Left hindlimb (tissue), 1 donor: Measurements from ENCODE around the gene ZNF768.

Experiments
- DNase-seq: peaks from one replicate; pipeline ENCODE4 v3.0.0-alpha.2; 2018

ZNF768 gene

DNA sequence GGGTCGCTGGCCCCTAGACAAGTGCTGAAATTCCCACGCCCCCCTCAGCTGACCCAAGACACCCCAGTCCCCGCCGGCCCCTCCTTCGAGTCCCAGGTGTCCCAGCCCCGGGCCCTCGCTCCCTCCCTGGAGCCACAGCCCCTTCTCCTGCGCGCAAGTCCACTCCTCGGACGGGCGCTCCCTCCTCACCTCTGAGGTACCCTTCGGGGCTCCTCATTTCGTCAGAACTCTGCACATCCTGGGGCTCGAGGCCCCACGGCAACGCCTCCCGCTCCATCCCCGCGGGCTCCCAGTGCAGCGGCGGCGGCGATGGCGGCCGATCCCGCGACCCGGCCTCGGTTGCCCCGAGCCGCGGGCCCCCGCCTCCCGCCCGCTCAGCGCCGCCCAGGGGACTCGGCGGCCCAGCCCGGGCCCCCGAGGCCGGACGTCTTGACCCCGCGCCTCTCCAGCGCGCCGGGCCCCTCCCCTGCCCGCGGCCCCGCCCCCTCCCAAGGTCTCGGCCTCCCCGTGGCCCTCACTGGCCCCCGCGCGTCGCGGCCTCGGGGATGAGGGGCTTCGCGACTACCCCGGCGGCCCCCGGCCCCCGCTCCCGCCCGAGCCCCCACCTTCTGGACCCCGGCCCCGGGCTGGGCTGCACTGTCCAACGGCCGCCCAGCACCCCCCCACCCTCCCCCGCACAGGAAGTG lies at the start of gene ZNF768:
Gene ZNF768 (minus strand): TSS at position 430 of the 686 bp plus-strand sequence. CDS start 153 bp downstream, at position 277.
- DNase-seq = peak; percentile 62

DNA sequence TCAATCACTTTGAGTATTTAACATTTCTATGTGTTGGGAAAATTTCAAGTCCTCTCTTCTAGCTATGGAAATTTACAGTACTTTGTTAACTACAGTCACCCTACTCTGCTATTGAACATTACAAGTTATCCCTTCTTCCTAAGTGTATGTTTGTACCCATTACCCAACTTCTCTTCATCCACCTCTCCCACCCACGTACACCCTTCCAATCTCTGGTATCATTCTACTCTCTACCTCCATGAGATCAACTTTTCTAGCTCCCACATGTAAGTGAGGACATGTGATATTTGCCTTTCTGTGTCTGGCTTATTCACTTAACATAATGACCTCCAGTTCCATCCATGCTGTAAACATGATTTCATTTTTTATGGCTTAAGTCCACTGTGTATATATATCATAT lies 48.3 kb upstream of the ZNF768 start:
- DNase-seq = no peak

DNA sequence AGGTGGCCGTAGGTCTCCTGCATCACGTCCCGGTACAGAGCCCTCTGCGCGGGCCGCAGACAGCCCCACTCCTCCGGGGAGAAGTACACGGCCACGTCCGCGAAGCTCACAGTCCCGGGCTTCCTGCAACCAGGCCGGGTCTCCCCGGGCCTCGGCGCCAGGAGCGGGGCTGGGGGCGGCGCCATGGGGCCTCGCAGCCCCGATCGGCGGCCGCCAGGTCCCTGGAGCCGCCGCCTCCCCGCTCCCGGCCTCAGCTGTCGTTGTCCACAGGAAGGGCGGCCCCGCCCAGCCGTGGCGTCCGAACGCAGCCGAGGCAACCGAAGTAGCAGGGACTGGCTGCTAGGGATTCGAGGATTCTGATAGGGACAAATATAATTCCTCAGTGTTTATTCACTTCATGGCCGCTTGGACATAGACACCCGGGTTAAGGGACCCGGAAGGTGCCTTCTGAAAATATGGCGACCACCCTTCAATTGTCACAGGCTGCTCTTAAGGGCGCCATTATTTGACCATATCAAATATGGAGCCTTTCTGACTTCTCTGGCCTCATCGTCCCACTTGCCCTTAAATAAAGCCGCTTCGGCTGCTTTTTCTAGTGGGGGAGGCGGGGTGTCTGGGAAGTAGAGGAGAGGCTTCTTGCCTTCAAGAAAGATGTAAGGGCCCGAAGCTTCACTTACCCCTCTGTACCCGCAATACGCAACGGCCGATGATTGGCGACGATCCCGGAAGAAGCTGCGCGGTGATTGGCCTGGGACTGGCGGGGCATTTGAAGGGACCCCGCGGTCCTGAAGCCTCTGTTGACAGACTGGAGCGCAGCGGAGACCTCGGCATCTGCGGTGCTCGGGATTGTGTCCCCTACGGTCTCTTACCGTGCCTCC lies 45.3 kb upstream of the ZNF768 start, which contains the start of gene ZNF688:
Gene ZNF688 (minus strand): TSS at position 270 of the 878 bp plus-strand sequence. CDS start 85 bp downstream, at position 185.
- peak; percentile 97 for DNase-seq

- DNase-seq = peak; percentile 68
Observed at GRCh38 chr16:30570636-30571444, 44.5 kb upstream of the ZNF768 start.

DNA sequence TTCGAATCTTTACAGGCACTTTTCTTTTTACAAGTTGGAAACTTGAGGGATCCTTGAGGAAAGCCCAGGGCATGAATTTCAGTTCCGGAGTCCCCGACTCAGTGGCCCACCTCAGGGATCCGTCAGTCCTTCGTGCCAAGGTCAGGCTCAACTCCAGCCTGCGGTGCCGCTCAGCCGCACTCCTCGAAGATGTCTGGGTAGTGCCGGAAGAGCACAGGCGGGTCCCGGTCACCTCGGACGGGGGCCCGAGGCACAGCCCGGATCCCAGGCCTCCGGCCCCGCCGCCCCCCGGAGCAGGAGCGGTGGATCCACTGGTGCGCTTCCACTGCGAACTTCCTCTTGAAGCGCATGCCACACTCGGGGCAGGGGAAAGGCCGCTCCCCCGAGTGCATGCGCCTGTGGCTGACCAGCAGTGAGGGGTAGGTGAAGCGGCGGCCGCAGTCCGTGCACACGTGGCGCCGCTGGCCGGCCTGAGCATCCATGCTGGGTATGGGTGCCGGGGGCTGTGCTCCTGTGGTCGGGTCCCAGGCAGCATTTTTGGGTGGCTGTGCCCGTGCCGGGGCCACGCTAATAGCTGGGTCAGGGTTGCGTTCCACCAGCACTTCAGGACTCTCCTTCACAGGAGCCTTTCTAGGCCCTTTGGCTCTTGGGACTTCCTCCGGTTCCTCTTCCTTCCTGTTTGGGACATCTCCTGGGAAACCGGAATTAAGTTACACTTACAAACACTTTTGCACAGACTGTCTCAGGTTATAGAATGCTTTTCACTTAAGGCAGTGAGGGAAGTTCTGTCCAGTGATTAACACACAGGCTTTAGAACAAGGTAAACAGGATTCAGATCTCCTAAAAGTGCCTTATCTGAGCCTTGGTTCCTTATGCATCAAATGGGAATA lies 43.6 kb upstream of the ZNF768 start:
- DNase-seq = no peak

DNA sequence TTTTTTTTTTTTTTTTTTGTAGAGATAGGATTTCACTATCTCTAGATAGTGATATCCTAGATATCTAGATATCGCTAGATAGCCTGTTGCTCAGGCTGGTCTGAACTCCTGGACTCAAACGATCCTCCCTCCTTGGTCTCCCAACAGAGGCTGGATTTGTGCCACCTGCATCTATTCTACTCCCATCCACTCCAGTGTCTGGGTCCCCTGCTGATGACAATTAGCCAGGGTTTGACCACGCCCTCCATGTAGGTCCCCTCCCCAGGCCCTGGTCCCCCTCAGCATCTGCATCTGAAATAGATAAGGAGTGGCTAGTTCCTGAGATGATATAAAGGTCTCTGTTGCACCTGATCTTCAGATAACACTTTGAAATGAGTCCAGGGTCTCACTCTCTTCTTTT lies 42.9 kb upstream of the ZNF768 start:
- no peak for DNase-seq

DNA sequence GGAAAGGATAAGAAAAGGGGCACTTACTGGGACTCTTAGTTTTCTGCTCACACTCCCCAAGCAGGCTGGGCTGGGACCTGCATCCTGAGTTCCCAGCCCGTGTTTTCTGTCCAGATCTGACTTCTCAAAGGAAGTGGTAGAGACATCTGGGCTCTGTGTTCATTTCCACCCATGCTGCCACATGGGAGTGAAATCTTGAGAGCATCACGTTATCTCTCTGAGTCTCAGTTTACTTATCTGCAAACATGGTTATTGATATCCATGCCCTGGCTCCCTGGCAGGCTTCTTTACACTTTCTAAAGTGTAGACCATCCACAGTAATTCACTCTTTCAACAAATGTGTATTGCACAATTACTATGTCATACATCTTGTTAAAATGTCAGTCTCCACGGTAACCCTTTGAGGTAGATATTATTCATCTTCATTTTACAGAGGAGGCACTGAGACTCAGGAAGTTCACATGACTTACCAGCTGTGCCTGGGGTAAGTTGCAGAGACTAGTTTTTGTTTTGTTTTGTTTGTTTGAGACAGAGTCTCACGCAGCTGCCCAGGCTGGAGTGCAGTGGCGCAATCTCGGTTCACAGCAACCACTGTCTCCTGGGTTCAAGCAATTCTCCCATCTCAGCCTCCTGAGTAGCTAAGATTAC lies 41.7 kb upstream of the ZNF768 start:
- no peak for DNase-seq

GRCh38 chr16:30567160-30567990 lies 41.0 kb upstream of the ZNF768 start:
- no peak for DNase-seq

GRCh38 chr16:30566531-30566930 lies 40.2 kb upstream of the ZNF768 start:
- no peak for DNase-seq

DNA sequence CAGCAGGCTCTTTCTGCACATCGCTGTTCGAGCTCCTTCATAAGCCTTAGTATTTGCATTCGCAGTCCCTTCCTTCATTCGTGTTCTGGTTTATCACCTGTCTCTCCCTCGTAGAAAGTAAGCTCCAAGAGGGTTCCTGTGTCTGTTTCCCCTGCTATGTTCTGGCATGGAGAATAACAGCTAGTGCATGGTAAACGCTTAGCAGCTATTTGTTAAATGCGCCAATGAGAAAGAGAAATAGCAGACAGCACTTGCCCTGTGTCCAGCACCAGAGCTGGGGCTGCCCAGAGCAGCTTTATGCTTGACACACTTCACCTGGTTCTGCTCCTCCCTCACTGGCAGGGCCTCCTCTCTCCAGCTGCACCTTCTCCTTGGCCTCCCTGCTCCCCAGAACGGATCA lies 39.6 kb upstream of the ZNF768 start:
- DNase-seq = no peak

DNA sequence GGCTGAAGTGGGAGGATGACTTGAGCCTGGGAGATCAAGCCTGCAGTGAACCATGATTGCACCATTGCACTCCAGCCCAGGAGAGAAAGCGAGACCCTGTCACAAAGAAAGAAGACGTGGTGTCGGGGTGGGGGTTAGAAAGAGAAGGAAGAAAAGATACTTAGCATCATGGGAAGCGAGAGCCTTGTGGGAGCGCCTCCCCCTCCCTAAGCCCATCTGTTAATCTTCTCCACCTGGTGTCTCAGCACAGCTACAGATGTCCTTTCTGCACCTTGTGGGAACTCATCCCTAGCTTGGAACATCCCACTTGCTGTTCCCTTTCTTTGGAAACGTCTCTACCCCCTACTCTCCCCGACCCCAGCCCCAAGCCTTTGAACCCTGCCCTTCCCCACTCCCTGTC lies 39.2 kb upstream of the ZNF768 start:
- no peak for DNase-seq

GRCh38 chr16:30562021-30562420 lies 35.7 kb upstream of the ZNF768 start:
- DNase-seq = no peak

GRCh38 chr16:30561089-30561816 lies 34.9 kb upstream of the ZNF768 start:
- DNase-seq = no peak

GRCh38 chr16:30559690-30560089 lies 33.3 kb upstream of the ZNF768 start:
- no peak for DNase-seq

DNA sequence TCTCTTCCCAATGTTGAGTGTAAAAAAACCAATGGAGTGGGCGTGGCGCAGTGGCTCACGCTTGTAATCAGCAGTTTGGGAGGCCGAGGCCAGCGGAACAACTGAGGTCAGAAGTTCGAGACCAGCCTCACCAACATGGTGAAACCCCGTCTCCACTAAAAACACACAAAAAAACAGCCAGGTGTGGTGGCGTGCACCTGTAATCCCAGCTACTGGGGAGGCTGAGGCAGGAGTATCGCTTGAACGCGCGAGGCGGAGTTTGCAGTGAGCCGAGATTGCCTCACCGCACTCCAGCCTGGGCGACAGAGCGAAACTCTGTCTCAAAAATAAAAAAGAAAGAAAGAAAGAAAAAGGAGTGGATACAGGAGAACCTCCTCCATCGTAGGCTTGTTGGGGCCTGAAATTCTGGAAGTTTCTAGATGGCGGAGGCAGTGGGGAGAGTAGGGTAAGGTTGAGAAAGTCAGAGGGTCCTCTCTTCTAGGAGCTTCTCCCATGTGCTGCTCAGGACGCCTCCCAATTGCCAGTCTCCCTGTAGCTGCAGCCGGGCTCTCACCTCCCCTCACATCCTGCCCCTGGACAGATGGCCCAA lies 32.5 kb upstream of the ZNF768 start:
- no peak for DNase-seq

DNA sequence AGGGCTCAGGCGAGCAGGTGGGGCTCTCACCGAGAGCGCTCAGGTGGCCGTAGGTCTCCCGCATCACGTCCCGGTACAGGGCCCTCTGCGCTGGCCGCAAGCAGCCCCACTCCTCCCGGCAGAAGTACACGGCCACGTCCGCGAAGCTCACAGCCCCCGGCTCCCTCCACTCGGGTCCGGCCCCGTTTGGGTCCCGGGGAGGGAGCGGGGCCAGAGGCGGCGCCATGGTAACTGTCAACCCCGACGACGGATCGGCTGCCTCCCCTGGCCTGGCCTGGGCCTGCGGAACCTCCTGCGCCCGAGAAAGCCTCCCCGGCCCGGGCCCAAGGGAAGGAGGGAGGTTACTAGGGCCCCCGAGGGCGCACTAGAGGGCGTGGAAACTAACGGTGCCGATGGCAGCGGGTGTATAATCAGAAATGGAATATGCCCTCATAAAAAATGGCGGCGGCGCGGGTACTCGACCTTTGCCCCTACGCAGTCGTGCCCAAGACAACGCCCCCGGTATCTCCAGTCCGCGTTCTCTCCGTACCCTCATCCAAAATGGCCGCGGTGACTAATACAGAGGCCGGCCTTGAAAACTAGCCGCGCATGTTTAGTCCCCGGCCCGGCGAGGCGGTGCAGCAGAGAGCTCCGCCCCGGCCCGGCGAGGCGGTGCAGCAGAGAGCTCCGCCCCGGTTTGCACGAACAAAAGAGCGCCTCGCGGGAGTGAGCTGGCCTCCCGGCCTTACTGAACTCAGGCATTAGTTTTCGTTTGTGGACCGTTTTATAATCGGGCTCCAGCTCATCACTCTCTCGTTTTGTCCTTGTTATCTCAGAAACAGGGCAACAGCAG lies 31.8 kb upstream of the ZNF768 start, which contains the start of gene ZNF764:
Gene ZNF764 (minus strand): TSS at position 418 of the 832 bp plus-strand sequence. CDS start 192 bp downstream, at position 226.
- DNase-seq = peak; percentile 98

GRCh38 chr16:30557707-30557956 lies 31.3 kb upstream of the ZNF768 start:
- no peak for DNase-seq

GRCh38 chr16:30556125-30556473 lies 29.7 kb upstream of the ZNF768 start:
- DNase-seq = no peak
